Mucosa of descending colon (tissue), 3 donors: ENCODE measurements around the gene MYO5B. TPM values are rescaled to one million over a fixed set of nuclear protein-coding genes. Genes with fewer than 3 reads are reported as not detected.

Experiments
- ATAC-seq: fragments of 200-7000 bp; cut with Tn5 transposase; one replicate; pipeline ENCODE4 v1.9.1; 2020; ENCODE audit warnings: mild to moderate bottlenecking, moderate library complexity
- DNase-seq, 3 donors: peaks; one replicate each; pipeline ENCODE4 v3.0.0-alpha.2; 2020
- H3K36me3 ChIP-seq: fragments of 200-600 bp; one replicate; pipeline ENCODE4 v1.8.0; 2021; ENCODE audit warnings: low read depth, mild to moderate bottlenecking
- H3K4me1 ChIP-seq: fragments of 200-600 bp; one replicate; pipeline ENCODE4 v1.8.0; 2021; ENCODE audit warnings: low read depth, mild to moderate bottlenecking
- H3K4me3 ChIP-seq: fragments of 200-600 bp; one replicate; pipeline ENCODE4 v1.8.0; 2021; ENCODE audit warnings: mild to moderate bottlenecking
- H3K9me3 ChIP-seq: fragments of 200-600 bp; one replicate; pipeline ENCODE4 v1.8.0; 2021; ENCODE audit warnings: mild to moderate bottlenecking
- CTCF ChIP-seq: fragments of 200-600 bp; IDR thresholded peaks from one replicate; pipeline ENCODE4 v1.8.0; 2022; ENCODE audit warnings: antibody characterized with exemption, mild to moderate bottlenecking
- intact Hi-C, 2 donors: fragments of 100-400 bp; cut with DNase I in 1 of 2; cut with micrococcal nuclease in 1 of 2; formaldehyde crosslinking; loops; one replicate each; pipeline versions ENCODE4 v1.11.0 to v1.11.1; 2022; cut with DNase I, micrococcal nuclease
- total RNA-seq, 3 donors: library from RNA; stranded (reverse); fragmentation: NEBNext Ultra II Directional in 2 of 3; extraction: Animal tissue kit (Norgen Biotek cat#: 25700) in 2 of 3; gene quantifications; one replicate each; pipeline versions ENCODE4 v1.2.1 to v1.2.4, GENCODE V29; 2021 to 2023
- donor health status: DM: no; HTN: no; CAD: no; lungs with moderate emphysema.
- donor health status: DM: no; HTN: no; CAD: no.
- donor health status: DM: no; HTN: yes; CAD: no.

Gene MYO5B
- total RNA-seq, 3 donors from 2014 or later, result 52.7 to 179 (median 120) TPM

GRCh38 chr18:50065527-50065926, 129.4 kb downstream of the MYO5B start:
- Histone ChIP-seq H3K4me1 (peaks cover under 1% of the 10 kb centered on the region), H3K36me3 (no peaks in the 10 kb centered on the region), H3K4me3 (no peak overlapping the region), H3K9me3 (no peaks in the 10 kb centered on the region)
- no peak for DNase-seq
- intact Hi-C loops, result no loop called here
- no peak for TF ChIP-seq CTCF
- no peak for ATAC-seq

- Histone ChIP-seq H3K36me3 (no peaks in the 10 kb centered on the region), H3K4me3 (no peak overlapping the region), H3K4me1 (peaks cover 5% of the 10 kb centered on the region), H3K9me3 (no peaks in the 10 kb centered on the region)
- DNase-seq, result no peak
- no peak for ATAC-seq
- intact Hi-C loops, result no loop called here
- no peak for TF ChIP-seq CTCF
These were observed 129.9 kb downstream of the MYO5B start for GRCh38 chr18:50065039-50065438.

- no peak for ATAC-seq
- Histone ChIP-seq H3K36me3 (no peaks in the 10 kb centered on the region), H3K4me1 (peaks cover 23% of the 10 kb centered on the region), H3K4me3 (no peak overlapping the region), H3K9me3 (no peaks in the 10 kb centered on the region)
- no peak for TF ChIP-seq CTCF
- intact Hi-C loops, result no loop called here
- no peak for DNase-seq
These were observed 132.9 kb downstream of the MYO5B start for GRCh38 chr18:50061876-50062517.

- H3K4me1 ChIP-seq, result peaks cover 23% of the 10 kb centered on the region
- no peaks in the 10 kb centered on the region for H3K36me3 ChIP-seq
- DNase-seq, result no peak
- no peaks in the 10 kb centered on the region for H3K9me3 ChIP-seq
- intact Hi-C loops, result no loop called here
- no peak for TF ChIP-seq CTCF
- no peak overlapping the region for H3K4me3 ChIP-seq
- ATAC-seq, result no peak
These were observed 134.1 kb downstream of the MYO5B start for GRCh38 chr18:50060822-50061221.

GRCh38 chr18:50058731-50059130, 136.2 kb downstream of the MYO5B start:
- Histone ChIP-seq H3K4me1 (peaks cover 23% of the 10 kb centered on the region), H3K4me3 (no peak overlapping the region), H3K36me3 (no peaks in the 10 kb centered on the region), H3K9me3 (no peaks in the 10 kb centered on the region)
- ATAC-seq (peak; percentile 97), DNase-seq (peak in 2 of 3 donors; percentile 55 to 62)
- no peak for TF ChIP-seq CTCF
- intact Hi-C loops, result no loop called here

GRCh38 chr18:50057009-50057408, 137.9 kb downstream of the MYO5B start:
- Histone ChIP-seq H3K9me3 (no peaks in the 10 kb centered on the region), H3K36me3 (no peaks in the 10 kb centered on the region), H3K4me3 (no peak overlapping the region), H3K4me1 (peaks cover 23% of the 10 kb centered on the region)
- no peak for TF ChIP-seq CTCF
- ATAC-seq (no peak), DNase-seq (no peak)
- intact Hi-C loops, result no loop called here
